Effector memory CD8-positive, alpha-beta T cell (primary cell): Measurements from ENCODE around the gene IDNK.

Source experiments
- ATAC-seq: fragments of 150-1000 bp; cut with Tn5 transposase; replicated peaks from 2 replicates; pipeline ENCODE4 v1.10.0; 2021; ENCODE audit warnings: mild to moderate bottlenecking, moderate library complexity
- DNase-seq, 3 experiments: peaks; one replicate each; pipeline ENCODE4 v3.0.0; 2021
- H3K27ac Mint-ChIP-seq, 2 donors: one replicate each; pipeline ENCODE4 v1.8.0; 2022; ENCODE audit warnings: mild to moderate bottlenecking in 2 of 2, mixed read lengths in 2 of 2, moderate library complexity in 2 of 2
- H3K27me3 Mint-ChIP-seq, 2 donors: one replicate each; pipeline ENCODE4 v1.8.0; 2022; ENCODE audit warnings: mixed read lengths in 2 of 2
- H3K36me3 Mint-ChIP-seq: one replicate; pipeline ENCODE4 v1.8.0; 2022; ENCODE audit warnings: mild to moderate bottlenecking, moderate library complexity, mixed read lengths; ENCODE audit not compliant: insufficient read depth
- H3K4me1 Mint-ChIP-seq, 2 donors: one replicate each; pipeline ENCODE4 v1.8.0; 2022; ENCODE audit warnings: low read depth in 2 of 2, mixed read lengths in 2 of 2
- H3K4me3 Mint-ChIP-seq, 2 donors: one replicate each; pipeline ENCODE4 v1.8.0; 2022; ENCODE audit warnings: mild to moderate bottlenecking in 2 of 2, mixed read lengths in 2 of 2, moderate library complexity in 2 of 2
- H3K9me3 Mint-ChIP-seq, 2 donors: one replicate each; pipeline ENCODE4 v1.8.0; 2022; ENCODE audit warnings: mixed read lengths in 2 of 2

IDNK gene

DNA sequence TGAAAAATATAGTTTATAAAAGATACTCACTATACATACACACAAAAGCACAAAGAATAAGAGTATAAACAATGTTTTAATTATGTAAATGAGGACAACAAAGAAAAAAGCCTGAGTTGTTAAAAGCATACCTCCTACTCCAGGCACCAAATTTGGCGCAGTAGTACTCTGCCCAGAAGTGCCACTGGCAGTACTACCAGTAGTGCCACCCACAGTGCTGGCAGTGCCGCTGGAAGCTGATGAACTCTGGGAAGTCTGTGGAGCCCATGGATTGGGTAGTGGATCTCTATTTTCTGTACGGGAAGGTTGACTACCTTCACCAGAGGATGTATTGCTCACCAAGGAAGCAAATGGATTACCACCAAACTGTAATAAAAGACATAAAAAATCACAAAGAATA is 54.7 kb downstream of the IDNK start:
- peaks cover 10 to 20% of the 10 kb centered on the region in 2 donors for H3K4me1 Mint-ChIP-seq

DNA sequence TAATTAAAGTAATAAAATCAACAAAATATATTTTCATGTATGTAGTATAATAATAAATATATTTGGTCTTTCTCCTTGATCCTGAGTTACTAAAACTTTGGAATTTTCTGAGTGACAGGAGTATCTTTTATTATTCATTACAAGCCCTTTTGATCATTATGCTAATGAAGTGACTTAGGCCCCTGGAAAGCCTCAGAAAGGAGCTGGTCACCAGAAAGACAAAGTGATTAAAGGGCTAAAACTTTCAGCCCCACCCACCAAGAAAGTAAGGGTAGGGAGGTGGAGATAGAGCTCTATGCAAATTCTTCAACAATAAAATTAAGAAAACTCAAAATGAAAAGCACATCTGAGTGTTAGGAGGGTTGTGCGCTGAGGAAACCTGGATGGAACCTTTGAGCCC is 57.3 kb downstream of the IDNK start:
- ATAC-seq = no peak
- H3K4me1 Mint-ChIP-seq = peaks cover 12 to 16% of the 10 kb centered on the region in 2 donors
- no peak overlapping the region for H3K27ac Mint-ChIP-seq

More for the DNA sequence above, 54.7 kb downstream of the IDNK start:
- no peaks in the 10 kb centered on the region for H3K27me3 Mint-ChIP-seq
- no peak for DNase-seq
- H3K27ac Mint-ChIP-seq = peak overlapping the region in 1 of 2 donors; percentile 0
- H3K4me3 Mint-ChIP-seq = no peak overlapping the region
- no peak for ATAC-seq
- H3K36me3 Mint-ChIP-seq = peaks cover 91% of the 10 kb centered on the region
- H3K9me3 Mint-ChIP-seq = no peaks in the 10 kb centered on the region

DNA sequence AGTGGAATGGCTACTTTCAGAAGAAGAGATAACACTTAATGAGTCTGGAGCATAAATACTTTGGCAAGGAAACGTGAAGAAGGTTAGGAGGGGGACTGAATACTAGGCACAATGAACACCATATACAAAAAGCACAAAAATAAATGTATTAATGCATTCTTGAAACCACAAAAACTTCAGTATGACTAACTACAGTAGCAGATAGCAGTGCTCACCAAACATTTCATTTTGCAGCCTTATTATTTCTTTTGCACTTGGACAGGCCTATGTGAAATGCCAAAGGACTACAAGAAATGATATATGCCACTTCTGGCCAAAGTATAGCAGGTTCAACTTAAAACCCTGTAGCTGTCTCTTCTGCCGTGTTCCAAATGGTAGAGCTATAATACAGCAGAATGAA is 58.5 kb downstream of the IDNK start:
- Mint-ChIP-seq H3K27ac (no peak overlapping the region), H3K4me3 (no peak overlapping the region), H3K9me3 (no peaks in the 10 kb centered on the region), H3K4me1 (peaks cover 16 to 20% of the 10 kb centered on the region in 2 donors), H3K27me3 (no peaks in the 10 kb centered on the region), H3K36me3 (peaks cover 73% of the 10 kb centered on the region)
- DNase-seq (no peak), ATAC-seq (no peak)

More for the DNA sequence above, 57.3 kb downstream of the IDNK start:
- DNase-seq = no peak
- H3K4me3 Mint-ChIP-seq = no peak overlapping the region
- no peaks in the 10 kb centered on the region for H3K27me3 Mint-ChIP-seq
- no peaks in the 10 kb centered on the region for H3K9me3 Mint-ChIP-seq
- H3K36me3 Mint-ChIP-seq = peaks cover 84% of the 10 kb centered on the region

DNA sequence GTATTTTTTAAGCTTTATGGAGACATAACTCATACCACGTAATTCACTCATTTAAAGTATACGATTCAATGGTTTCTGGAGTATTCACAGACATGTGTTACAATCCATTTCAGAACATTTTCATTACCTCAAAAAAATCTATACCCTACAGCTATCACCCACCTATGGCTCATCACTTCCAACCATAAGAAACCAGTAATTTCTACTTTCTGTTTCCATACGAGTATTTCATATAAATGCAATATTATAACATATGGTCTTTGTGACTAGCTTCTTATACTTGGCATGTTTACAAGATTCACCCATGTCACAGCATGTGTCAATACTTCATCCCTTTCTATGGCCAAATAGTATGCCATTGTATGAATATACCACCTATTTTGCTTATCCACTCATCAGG is 66.0 kb downstream of the IDNK start:
- DNase-seq (no peak), ATAC-seq (no peak)
- H3K36me3 Mint-ChIP-seq = peaks cover 9% of the 10 kb centered on the region
- peaks cover 46 to 69% of the 10 kb centered on the region in 2 donors for H3K4me1 Mint-ChIP-seq
- peak overlapping the region in 1 of 2 donors; percentile 60 for H3K27ac Mint-ChIP-seq
- H3K9me3 Mint-ChIP-seq = no peaks in the 10 kb centered on the region
- H3K4me3 Mint-ChIP-seq = peak overlapping the region in 1 of 2 donors; percentile 50
- H3K27me3 Mint-ChIP-seq = no peaks in the 10 kb centered on the region

DNA sequence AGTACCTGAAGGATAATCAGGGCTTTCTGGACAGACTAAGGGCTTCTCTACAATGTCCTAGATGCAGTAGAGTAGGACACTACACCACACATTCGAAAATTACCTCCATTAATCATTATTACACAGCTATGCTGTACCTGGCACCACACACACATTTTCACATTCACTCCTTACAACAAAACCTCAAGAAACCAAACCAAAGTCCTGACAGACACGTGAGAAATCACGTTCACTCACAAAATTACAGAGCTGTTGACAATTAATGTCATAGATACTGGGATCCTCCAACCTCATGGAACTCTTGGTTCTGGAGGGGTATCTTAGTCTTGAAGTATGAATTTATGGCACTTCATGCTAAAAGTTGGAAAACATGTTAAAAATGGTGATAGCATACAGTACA is 68.5 kb downstream of the IDNK start:
- Mint-ChIP-seq H3K4me1 (peaks cover 49 to 79% of the 10 kb centered on the region in 2 donors), H3K36me3 (peaks cover 6% of the 10 kb centered on the region), H3K4me3 (peak overlapping the region in 1 of 2 donors; percentile 0)

More for the DNA sequence above, 68.5 kb downstream of the IDNK start:
- DNase-seq (no peak), ATAC-seq (no peak)
- peak overlapping the region in 1 of 2 donors; percentile 19 for H3K27ac Mint-ChIP-seq
- H3K9me3 Mint-ChIP-seq = no peaks in the 10 kb centered on the region
- no peaks in the 10 kb centered on the region for H3K27me3 Mint-ChIP-seq
